HG03280 (cell line): ENCODE measurements around the gene AMPD3.

Source experiments
- ATAC-seq: cut with Tn5 transposase; IDR thresholded peaks from one replicate; pipeline ENCODE4 v1.9.1; 2021; ENCODE audit warnings: mild to moderate bottlenecking, moderate library complexity; ENCODE audit not compliant: unreplicated experiment

The AMPD3 gene

DNA sequence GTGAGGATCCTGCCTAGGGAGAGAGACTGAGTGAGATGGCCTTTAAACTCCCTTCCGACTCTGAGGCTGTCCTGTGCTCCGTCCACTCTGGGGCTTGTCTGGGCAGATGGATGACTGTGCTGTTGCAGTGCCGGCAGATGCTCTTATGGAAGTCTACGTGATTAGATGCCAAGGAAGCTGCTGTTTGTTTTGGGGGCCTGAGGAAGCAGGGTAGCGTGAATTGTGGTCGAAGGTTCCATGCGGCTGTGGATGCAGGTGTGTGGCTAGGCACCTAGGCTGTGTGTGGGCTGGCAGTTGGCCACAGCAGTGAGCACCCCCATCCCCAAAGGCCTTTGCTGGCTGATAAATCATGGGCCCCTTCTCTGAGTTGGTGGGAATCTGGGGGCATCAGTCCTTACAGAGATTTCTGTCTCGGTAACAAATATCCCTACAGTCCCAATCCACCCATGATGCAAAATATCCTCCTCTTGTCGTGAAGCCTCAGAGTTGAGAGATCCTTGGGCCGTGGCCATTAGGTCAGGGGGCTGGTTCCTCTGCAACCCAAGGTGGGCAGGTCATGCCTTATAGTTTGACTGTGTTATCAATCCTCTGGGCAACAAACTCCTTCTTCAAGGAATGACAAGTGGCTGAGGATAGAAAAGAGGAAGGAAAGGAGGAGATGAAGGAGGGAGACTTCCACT is 31.2 kb downstream of the AMPD3 start:
- ATAC-seq = no peak

- no peak for ATAC-seq
Observed at GRCh38 chr11:10487002-10487647, 32.1 kb downstream of the AMPD3 start.

DNA sequence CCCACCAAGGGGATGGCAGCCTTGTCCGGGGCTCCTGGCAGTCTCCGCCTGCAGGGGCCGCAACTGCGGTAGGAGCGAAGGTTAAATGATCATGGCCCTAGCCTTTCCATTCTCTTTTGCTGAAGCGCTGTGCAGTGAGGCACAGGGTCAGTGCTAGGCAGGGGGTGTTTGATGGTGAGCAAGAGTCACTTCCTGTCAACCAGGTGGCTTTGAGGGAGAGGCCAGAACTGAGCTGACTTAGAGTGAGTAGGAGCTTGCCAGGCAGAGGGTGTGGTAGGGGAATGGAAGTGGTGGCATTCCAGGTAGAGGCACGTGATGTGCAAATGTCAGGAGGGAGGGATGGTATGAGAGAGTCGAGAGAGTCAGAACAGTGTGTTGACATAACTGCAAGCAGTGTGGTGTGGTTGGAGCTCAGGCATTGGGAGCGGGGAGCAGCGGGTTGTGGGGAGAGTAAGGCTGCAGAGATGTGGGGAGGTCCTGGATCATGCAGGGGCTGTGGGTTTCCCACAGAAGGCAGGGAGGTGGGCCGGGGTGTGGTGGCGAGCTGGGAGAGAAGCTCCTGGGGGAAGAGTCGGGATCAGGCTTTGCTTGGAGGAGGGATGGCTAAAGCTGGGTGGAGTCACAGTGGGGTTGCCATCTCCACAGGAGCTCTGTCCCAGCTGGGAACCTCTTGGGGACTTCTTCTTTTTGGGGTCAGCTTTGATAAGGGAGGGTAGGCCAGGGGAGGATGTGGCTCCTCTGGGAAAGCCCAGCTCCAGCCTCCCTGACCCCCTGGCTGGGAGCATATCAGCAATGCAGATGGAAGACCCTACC is 33.3 kb downstream of the AMPD3 start:
- no peak for ATAC-seq

- ATAC-seq = no peak
Observed at GRCh38 chr11:10488934-10489691, 34.0 kb downstream of the AMPD3 start.

DNA sequence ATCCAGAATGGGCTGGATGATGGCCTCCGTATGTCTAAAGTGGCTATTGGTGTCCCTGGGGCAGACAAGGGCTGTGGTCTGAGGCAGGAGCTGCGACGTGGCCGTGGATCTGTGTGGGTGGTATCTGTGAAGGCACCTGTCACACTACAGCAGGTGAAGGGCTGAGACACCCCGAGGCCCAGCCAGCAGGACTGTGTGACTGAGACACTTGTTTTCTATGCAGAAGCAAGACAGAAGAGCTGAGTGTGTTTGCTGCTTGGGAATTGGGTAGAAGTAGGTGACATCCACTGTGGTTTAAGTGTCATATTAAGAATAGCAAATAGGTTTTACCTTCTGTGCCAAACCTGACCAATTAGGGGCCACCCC is 35.0 kb downstream of the AMPD3 start:
- no peak for ATAC-seq

GRCh38 chr11:10490398-10491241 is 35.6 kb downstream of the AMPD3 start:
- no peak for ATAC-seq

- ATAC-seq = no peak
Observed at GRCh38 chr11:10492084-10492483, 37.0 kb downstream of the AMPD3 start.

GRCh38 chr11:10493041-10493663 is 38.1 kb downstream of the AMPD3 start:
- ATAC-seq = no peak

GRCh38 chr11:10494636-10495463 is 39.8 kb downstream of the AMPD3 start:
- ATAC-seq = no peak

- ATAC-seq = no peak
Observed at GRCh38 chr11:10495464-10495786, 40.4 kb downstream of the AMPD3 start.

GRCh38 chr11:10496296-10496936 is 41.4 kb downstream of the AMPD3 start:
- no peak for ATAC-seq

GRCh38 chr11:10497371-10498021 is 42.4 kb downstream of the AMPD3 start:
- ATAC-seq = no peak

- ATAC-seq = no peak
Observed at GRCh38 chr11:10498022-10498400, 42.9 kb downstream of the AMPD3 start.

DNA sequence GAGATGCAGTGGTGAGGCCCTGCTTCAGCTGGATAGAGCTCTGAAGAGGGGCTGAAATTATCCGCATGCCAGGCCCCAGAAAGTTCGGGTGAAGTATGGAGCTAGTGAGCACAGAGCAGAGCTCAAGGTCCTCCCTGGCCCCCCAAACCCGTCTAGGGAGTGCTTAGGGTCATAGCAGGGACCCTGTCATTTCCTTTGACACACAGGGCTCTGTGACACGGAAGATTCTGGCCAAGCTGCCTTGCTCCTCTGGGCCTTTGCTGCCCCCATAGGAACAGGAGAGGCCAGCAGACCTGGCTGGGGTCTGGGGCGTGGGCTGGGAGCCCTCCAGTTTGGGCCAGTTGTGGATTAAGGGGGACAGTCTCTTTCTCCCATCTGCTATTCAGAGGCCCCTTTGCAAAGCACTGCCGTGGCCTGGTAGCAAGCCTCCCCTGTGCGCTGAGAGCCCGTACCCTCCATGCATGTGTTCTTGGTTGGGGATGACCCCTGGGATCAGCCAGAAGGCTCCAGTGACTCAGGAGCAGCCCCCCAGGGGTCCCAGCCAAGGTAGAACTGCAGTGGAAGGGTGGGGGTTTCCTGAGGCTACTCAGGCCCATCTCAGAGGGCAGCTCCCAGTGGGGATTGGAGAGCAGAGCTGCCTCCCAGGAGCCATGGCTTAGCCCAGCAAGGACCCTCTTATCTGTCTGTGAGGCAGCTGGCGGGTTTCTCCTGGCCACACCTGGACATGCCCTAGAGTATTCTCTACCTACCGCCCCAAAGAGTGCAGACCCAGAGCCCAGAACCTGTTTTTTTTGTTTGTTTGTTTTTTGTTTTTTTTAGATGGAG is 43.6 kb downstream of the AMPD3 start:
- ATAC-seq = no peak

- no peak for ATAC-seq
Observed at GRCh38 chr11:10499452-10499851, 44.4 kb downstream of the AMPD3 start.

DNA sequence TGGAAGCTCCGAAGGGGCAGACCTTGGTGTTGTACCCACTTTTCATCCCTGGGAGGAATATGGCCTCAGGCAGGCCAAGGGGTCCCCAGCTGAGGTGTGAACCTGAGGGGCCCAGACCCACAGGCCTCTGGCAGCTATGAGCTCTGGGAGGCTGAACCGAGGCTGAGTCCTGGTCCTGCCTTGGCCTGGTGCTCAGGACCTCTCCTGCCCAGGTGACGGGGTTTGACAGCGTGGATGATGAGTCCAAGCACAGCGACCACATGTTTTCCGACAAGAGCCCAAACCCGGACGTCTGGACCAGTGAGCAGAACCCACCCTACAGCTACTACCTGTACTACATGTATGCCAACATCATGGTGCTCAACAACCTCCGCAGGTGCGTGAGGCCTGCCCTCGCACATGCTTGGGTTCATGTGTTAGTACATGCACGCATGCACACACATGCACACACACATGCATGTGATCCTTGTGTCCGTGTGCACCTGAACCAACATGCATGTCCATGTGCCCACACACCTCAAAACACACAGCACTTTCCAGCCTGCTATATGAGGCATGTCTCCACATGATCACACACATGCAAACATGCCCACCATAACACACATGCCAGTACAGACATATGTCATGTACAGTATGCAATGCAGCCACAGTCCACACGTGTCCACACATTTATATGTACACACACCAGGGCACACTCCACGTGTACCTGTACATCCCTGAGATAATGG is 45.0 kb downstream of the AMPD3 start:
- ATAC-seq = no peak
